Activated B cell treated with CpG ODN at 0.5 μM for 24 hours (primary cell): ENCODE results near the gene TAOK3. TPM values are rescaled to one million over a fixed set of nuclear protein-coding genes. Genes with fewer than 3 reads are reported as not detected.

Source experiments
- ATAC-seq: fragments of 200-7000 bp; cut with Tn5 transposase; one replicate; pipeline ENCODE4 v1.10.0; 2021; ENCODE audit warnings: low read depth, mild to moderate bottlenecking, moderate library complexity
- CTCF ChIA-PET: fragments of 350-600 bp; sonication (Branson Sonifier 250); formaldehyde crosslinking; loops from one replicate; lab custom pipeline; 2021; ENCODE audit warnings: antibody characterized with exemption; lab: Charles Lee
- POLR2A ChIA-PET: fragments of 350-600 bp; sonication (Branson Sonifier 250); formaldehyde crosslinking; loops from one replicate; lab custom pipeline; 2021; ENCODE audit warnings: antibody characterized with exemption; lab: Charles Lee
- DNase-seq: peaks from one replicate; pipeline ENCODE4 v3.0.0; 2022
- H3K27ac Mint-ChIP-seq: one replicate; pipeline ENCODE4 v1.8.0; 2020; ENCODE audit warnings: mixed read lengths
- H3K27me3 Mint-ChIP-seq: one replicate; pipeline ENCODE4 v1.8.0; 2021; ENCODE audit warnings: mixed read lengths
- H3K36me3 Mint-ChIP-seq: one replicate; pipeline ENCODE4 v1.8.0; 2021; ENCODE audit warnings: low read depth, mixed read lengths
- H3K4me1 Mint-ChIP-seq: one replicate; pipeline ENCODE4 v1.8.0; 2021; ENCODE audit warnings: mixed read lengths
- H3K4me3 Mint-ChIP-seq: one replicate; pipeline ENCODE4 v1.8.0; 2020; ENCODE audit warnings: mild to moderate bottlenecking, mixed read lengths
- H3K9me3 Mint-ChIP-seq: one replicate; pipeline ENCODE4 v1.8.0; 2020; ENCODE audit warnings: mixed read lengths
- CTCF ChIP-seq: fragments of 200-600 bp; IDR thresholded peaks from one replicate; pipeline ENCODE4 v1.8.0; 2022; ENCODE audit warnings: antibody characterized with exemption, mild to moderate bottlenecking
- intact Hi-C: fragments of 100-400 bp; cut with micrococcal nuclease; formaldehyde crosslinking; loops from one replicate; pipeline ENCODE4 v1.15.1; 2024
- total RNA-seq: library from RNA; stranded (reverse); gene quantifications from 2 replicates; pipeline ENCODE4 v1.2.3, GENCODE V29; 2022

The TAOK3 gene
- total RNA-seq, 1 donor from 2014 or later: 86.9 TPM

DNA sequence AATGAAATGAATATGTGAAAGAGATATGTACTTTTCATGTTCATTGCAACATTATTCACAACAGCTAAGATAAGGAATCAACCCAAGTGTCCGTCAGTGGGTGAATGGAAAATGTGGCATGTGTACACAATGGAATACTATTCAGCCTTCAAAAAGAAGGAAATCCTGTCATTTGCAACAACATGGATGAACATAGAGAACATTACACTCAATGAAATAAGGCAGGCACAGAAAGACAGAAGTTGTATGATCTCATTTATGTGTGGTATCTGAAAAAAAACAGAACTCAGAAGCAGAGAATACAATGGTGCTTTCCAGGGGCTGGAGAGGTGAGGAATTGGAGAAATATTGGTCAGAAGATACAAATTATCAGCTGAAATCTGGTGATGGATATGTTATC is 54.0 kb downstream of the TAOK3 start:
- no peak for TF ChIP-seq CTCF
- no peaks in the 10 kb centered on the region for H3K27me3 Mint-ChIP-seq
- peaks cover 3% of the 10 kb centered on the region for H3K9me3 Mint-ChIP-seq
- H3K4me1 Mint-ChIP-seq: peaks cover 33% of the 10 kb centered on the region
- H3K4me3 Mint-ChIP-seq: no peak overlapping the region
- POLR2A ChIA-PET: interaction anchor here (0.5 kb wide), 1 partner anchor 10 kb away, joined by 15 read pairs; no protein-coding TSS in a partner anchor
- intact Hi-C loops: no loop called here
- no peak overlapping the region for H3K27ac Mint-ChIP-seq
- DNase-seq (no peak), ATAC-seq (no peak)
- CTCF ChIA-PET: no interaction called here
- peaks cover 26% of the 10 kb centered on the region for H3K36me3 Mint-ChIP-seq

- peaks cover 37% of the 10 kb centered on the region for H3K4me1 Mint-ChIP-seq
- no peaks in the 10 kb centered on the region for H3K27me3 Mint-ChIP-seq
- ChIA-PET CTCF (interaction anchor here (0.9 kb wide), 1 partner anchor 44 kb away, joined by 3 read pairs; no protein-coding TSS in a partner anchor), POLR2A (no interaction called here)
- DNase-seq: no peak
- H3K27ac Mint-ChIP-seq: no peak overlapping the region
- H3K4me3 Mint-ChIP-seq: no peak overlapping the region
- TF ChIP-seq CTCF: no peak
- intact Hi-C loops: no loop called here
- H3K9me3 Mint-ChIP-seq: peaks cover 3% of the 10 kb centered on the region
- H3K36me3 Mint-ChIP-seq: peaks cover 24% of the 10 kb centered on the region
- ATAC-seq: no peak
These were observed 55.0 kb downstream of the TAOK3 start for GRCh38 chr12:118317729-118318128.

DNA sequence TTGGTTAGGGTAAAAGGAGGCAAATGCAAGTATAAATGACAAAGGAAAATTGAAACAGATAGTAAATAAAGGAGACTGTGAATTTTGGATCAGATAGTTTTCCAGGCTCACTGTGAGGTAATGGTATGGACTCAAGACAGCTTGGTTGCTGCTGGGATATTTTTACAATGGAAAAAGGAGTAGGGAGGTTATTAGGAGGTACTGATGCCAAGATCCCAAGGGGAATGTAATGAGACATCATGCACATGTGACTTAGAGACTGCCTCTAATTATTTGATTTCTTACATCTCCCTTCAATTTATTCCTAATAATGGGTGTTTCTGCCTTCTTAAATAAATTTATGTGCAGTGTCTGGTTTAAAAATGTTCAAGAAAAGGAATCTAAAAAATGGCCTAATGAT is 56.9 kb downstream of the TAOK3 start:
- ChIA-PET CTCF (no interaction called here), POLR2A (no interaction called here)
- TF ChIP-seq CTCF: no peak
- peaks cover 40% of the 10 kb centered on the region for H3K4me1 Mint-ChIP-seq
- H3K4me3 Mint-ChIP-seq: no peak overlapping the region
- no peak overlapping the region for H3K27ac Mint-ChIP-seq
- DNase-seq (no peak), ATAC-seq (no peak)
- no peaks in the 10 kb centered on the region for H3K27me3 Mint-ChIP-seq
- intact Hi-C loops: no loop called here
- peaks cover 3% of the 10 kb centered on the region for H3K9me3 Mint-ChIP-seq
- H3K36me3 Mint-ChIP-seq: peaks cover 23% of the 10 kb centered on the region

- ATAC-seq (no peak), DNase-seq (no peak)
- intact Hi-C loops: no loop called here
- H3K36me3 Mint-ChIP-seq: peaks cover 10% of the 10 kb centered on the region
- H3K9me3 Mint-ChIP-seq: no peaks in the 10 kb centered on the region
- H3K4me3 Mint-ChIP-seq: no peak overlapping the region
- POLR2A ChIA-PET: interaction anchor here (0.6 to 1.6 kb wide), 3 partner anchors 10 to 61 kb away, joined by 3 to 6 read pairs (median 5); no protein-coding TSS in a partner anchor
- H3K27me3 Mint-ChIP-seq: no peaks in the 10 kb centered on the region
- TF ChIP-seq CTCF: no peak
- no peak overlapping the region for H3K27ac Mint-ChIP-seq
- peaks cover 48% of the 10 kb centered on the region for H3K4me1 Mint-ChIP-seq
- CTCF ChIA-PET: no interaction called here
These were observed 60.1 kb downstream of the TAOK3 start for GRCh38 chr12:118312578-118312977.

- ChIA-PET POLR2A (interaction anchor here (0.6 to 1.2 kb wide), 3 partner anchors 24 to 95 kb away, joined by 3 to 5 read pairs (median 3); partner anchors contain the start of gene TAOK3), CTCF (interaction anchor here (0.5 kb wide), 1 partner anchor 26 kb away, joined by 3 read pairs; no protein-coding TSS in a partner anchor)
- H3K4me3 Mint-ChIP-seq: no peak overlapping the region
- ATAC-seq: no peak
- no peaks in the 10 kb centered on the region for H3K27me3 Mint-ChIP-seq
- DNase-seq: no peak
- intact Hi-C loops: no loop called here
- no peaks in the 10 kb centered on the region for H3K9me3 Mint-ChIP-seq
- TF ChIP-seq CTCF: no peak
- peaks cover 8% of the 10 kb centered on the region for H3K36me3 Mint-ChIP-seq
- H3K4me1 Mint-ChIP-seq: peaks cover 55% of the 10 kb centered on the region
- no peak overlapping the region for H3K27ac Mint-ChIP-seq
These were observed 61.0 kb downstream of the TAOK3 start for GRCh38 chr12:118311666-118312065.
